Adrenal gland (tissue), 19 donors: Measurements from ENCODE around the gene PDLIM4. TPM values are rescaled to one million over a fixed set of nuclear protein-coding genes. Genes with fewer than 3 reads are reported as not detected.

ENCODE experiments used
- DNase-seq, 7 donors: peaks; one replicate each; pipeline ENCODE4 v3.0.0-alpha.2; 2019 to 2020
- H3K27ac ChIP-seq, 5 donors: fragments of 200-600 bp; sonication (generic) in 4 of 5; 1 replicate in 3 of 5; 2 replicates in 2 of 5; pipeline versions ENCODE4 v1.5.1 to v1.8.0; 2016 to 2020; ENCODE audit warnings: mild to moderate bottlenecking in 1 of 5
- H3K27me3 ChIP-seq: fragments of 200-600 bp; 2 replicates; pipeline ENCODE4 v1.8.0; 2021
- H3K36me3 ChIP-seq, 2 donors: fragments of 200-600 bp; replicated peaks in 1 of 2; 1 replicate in 1 of 2; 2 replicates in 1 of 2; pipeline versions ENCODE4 v1.5.1 to v1.8.0; 2018 to 2022
- H3K4me1 ChIP-seq, 2 donors: fragments of 200-600 bp; replicated peaks in 1 of 2; 1 replicate in 1 of 2; 2 replicates in 1 of 2; pipeline versions ENCODE4 v1.5.1 to v1.8.0; 2018 to 2021
- H3K4me3 ChIP-seq, 4 donors: fragments of 200-600 bp; sonication (generic) in 3 of 4; one replicate each; pipeline ENCODE4 v1.5.1; 2016 to 2018
- H3K9me3 ChIP-seq, 3 donors: fragments of 200-600 bp; sonication (generic) in 1 of 3; replicated peaks in 1 of 3; 1 replicate in 2 of 3; 2 replicates in 1 of 3; pipeline versions ENCODE4 v1.5.1 to v1.8.0; 2016 to 2021
- POLR2A ChIP-seq, 2 donors: fragments of 450-650 bp; IDR thresholded peaks; one replicate each; pipeline ENCODE4 v1.6.1; 2017; ENCODE audit warnings: antibody characterized with exemption in 2 of 2, mild to moderate bottlenecking in 2 of 2, moderate library complexity in 1 of 2
- WGBS, 4 donors: extraction: QIAGEN DNeasy Blood & Tissue Kit in 2 of 4; methylation state at CpG; one replicate each; pipeline versions ENCODE4 v1.1.5 to v1.1.7; 2013 to 2017; 5-methylcytosine and 5-hydroxymethylcytosine counted together
- intact Hi-C, 2 donors: fragments of 100-400 bp; cut with DNase I; formaldehyde crosslinking; loops; one replicate each; pipeline versions ENCODE4 v1.14.1 to v1.15.0; 2022 to 2023
- long read RNA-seq, 10 donors: library from polyadenylated mRNA in 3 of 10; unstranded in 2 of 10; stranded (forward) in 1 of 10; transcript quantifications; one replicate each; pipeline ENCODE4 v2.0.0 and lab custom pipeline, GENCODE V29; 2021 to 2026
- polyA plus RNA-seq, 3 donors: library from polyadenylated mRNA; stranded (reverse); fragments of 200-250 nt in 2 of 3; fragments of 350-450 nt in 1 of 3; fragmentation: Illumina TruSeq in 1 of 3; extraction: RNeasy Lipid Tissue Mini Kit (QIAGEN cat#74804) in 1 of 3; gene quantifications; one replicate each; pipeline ENCODE4 v1.2.3, GENCODE V29; 2013 to 2014
- total RNA-seq, 9 donors: library from RNA; depleted of rRNA in 4 of 9; stranded (reverse); fragments of >200 nt in 4 of 9; fragments of 120-200 nt in 1 of 9; fragmentation: NEBNext Ultra II Directional in 1 of 9; extraction: Animal tissue kit (Norgen Biotek cat#: 25700) in 1 of 9; gene quantifications; one replicate each; pipeline versions ENCODE4 v1.1.0 to v1.2.4, GENCODE V29; 2013 to 2023
- TF ChIP-seq, protein P1 (sequence below), 6 experiments: fragments of 450-650 bp in 4 of 6; fragments of 200-600 bp in 2 of 6; sonication (generic) in 1 of 6; IDR thresholded peaks; 1 replicate in 5 of 6; 2 replicates in 1 of 6; pipeline versions ENCODE4 v1.5.1 to v1.8.0; 2016 to 2021; ENCODE audit warnings: antibody characterized with exemption in 6 of 6, mild to moderate bottlenecking in 2 of 6, moderate library complexity in 1 of 6
- donor health status: healthy with polysubstance abuse.
- donor health status: Bipolar disorder and iron deficiency.
- donor health status: DM: yes; HTN: yes; CAD: no.
- donor health status: DM: no; HTN: no; CAD: no.
- donor health status: DM: no; HTN: no; CAD: no.
- donor health status: DM: yes; HTN: yes; CAD: no.

Gene PDLIM4, protein sequence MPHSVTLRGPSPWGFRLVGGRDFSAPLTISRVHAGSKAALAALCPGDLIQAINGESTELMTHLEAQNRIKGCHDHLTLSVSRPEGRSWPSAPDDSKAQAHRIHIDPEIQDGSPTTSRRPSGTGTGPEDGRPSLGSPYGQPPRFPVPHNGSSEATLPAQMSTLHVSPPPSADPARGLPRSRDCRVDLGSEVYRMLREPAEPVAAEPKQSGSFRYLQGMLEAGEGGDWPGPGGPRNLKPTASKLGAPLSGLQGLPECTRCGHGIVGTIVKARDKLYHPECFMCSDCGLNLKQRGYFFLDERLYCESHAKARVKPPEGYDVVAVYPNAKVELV
- 10 to 100 TPM in 1 of 9 donors, 1 to 10 TPM in 7, under 1 TPM in 1; 0.87 to 11.7 (median 3.6) TPM for total RNA-seq
- polyA plus RNA-seq, result 10 to 100 TPM in 2 of 3 donors, 1 to 10 TPM in 1; 2.8 to 20.2 (median 14.3) TPM
- long read RNA-seq, donor 1, result 0 reads
- long read RNA-seq, donor 2, result 0 reads
- long read RNA-seq, donor 3, partial matches to known transcripts, result 0 of 3 reads
- long read RNA-seq, donor 3, other reads (novel, unspliced or antisense), result 0 of 3 reads
- long read RNA-seq, donor 4, partial matches to known transcripts, result 0 of 4 reads
- long read RNA-seq, donor 4, other reads (novel, unspliced or antisense), result 0 of 4 reads
- long read RNA-seq, donor 5, transcript PDLIM4-201 (7 exons, 2,282 nt), result major isoform, 6 of 6 reads
- long read RNA-seq, donor 5, partial matches to known transcripts, result 0 of 6 reads
- long read RNA-seq, donor 5, other reads (novel, unspliced or antisense), result 0 of 6 reads
- long read RNA-seq, donor 6, transcript PDLIM4-201 (7 exons, 2,282 nt), result major isoform, 13 of 17 reads
- long read RNA-seq, donor 6, partial matches to known transcripts, result 3 of 17 reads
- long read RNA-seq, donor 6, other reads (novel, unspliced or antisense), result 1 of 17 reads
- long read RNA-seq, donor 7, partial matches to known transcripts, result 0 of 1 reads
- long read RNA-seq, donor 7, other reads (novel, unspliced or antisense), result 0 of 1 reads
- long read RNA-seq, donor 8, partial matches to known transcripts, result 0 of 1 reads
- long read RNA-seq, donor 8, other reads (novel, unspliced or antisense), result 0 of 1 reads
- long read RNA-seq, donor 9, result 0 reads
- long read RNA-seq, donor 10, result 0 reads

DNA sequence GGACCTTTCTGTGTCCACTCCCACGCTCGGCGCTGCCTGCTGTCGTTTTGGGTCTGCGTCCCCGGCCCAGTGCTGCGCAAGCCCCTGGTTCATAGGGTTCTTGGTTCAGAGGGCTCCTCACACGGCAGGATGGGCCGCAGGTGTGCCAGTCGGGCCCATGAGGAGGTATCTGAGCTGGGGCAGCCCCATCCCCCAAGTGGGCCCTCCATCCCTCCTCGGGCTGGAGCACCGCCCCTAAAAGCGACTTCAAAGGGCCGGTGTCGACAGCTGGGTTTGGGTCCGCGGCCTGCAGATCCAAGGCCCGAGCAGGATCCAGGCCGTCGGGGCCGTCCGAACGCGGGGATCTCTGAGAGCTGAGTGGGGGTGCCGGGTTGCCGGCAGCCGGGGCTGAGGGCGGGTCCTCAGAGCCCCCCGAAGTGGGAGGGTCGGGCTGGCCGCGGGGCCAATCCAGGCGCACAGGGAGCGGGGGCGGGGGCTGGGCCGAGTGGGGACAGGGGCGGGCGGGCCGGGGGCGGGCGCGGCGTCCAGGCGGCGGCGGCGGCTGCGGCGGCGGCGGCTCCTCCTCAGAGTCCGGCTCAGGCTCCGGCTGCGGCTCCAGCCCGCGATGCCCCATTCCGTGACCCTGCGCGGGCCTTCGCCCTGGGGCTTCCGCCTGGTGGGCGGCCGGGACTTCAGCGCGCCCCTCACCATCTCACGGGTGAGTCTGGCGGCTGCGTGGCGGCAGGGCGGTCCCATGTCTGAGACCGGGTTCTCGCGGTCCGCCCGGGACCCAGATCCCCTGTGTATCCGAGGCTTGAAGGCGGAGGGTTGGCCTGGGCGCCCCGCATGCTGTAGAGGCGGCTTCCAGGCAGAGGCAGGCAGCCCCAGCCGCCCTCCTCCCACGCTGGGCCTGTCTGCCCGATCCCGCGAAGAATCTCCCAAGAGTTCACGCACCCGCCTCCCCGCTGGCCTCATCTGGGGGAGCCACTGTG lies at the start of gene PDLIM4:
Gene PDLIM4, plus strand, starts transcription at position 566 of the 971 bp plus-strand sequence. Its CDS starts 39 bp downstream, at position 605.
- 26 to 67% (median 40%) methylated on average over 18 to 85 of the region's 88 CpGs for WGBS, 4 donors
- Histone ChIP-seq H3K27me3 (no peaks in the 10 kb centered on the region), H3K4me1 (peaks cover 0 to 16% of the 10 kb centered on the region in 2 donors), H3K36me3 (no peaks in the 10 kb centered on the region), H3K9me3 (no peaks in the 10 kb centered on the region), H3K4me3 (peak within 1 kb of the TSS in 2 of 4 donors; percentile 20 to 52), H3K27ac (peak within 1 kb of the TSS in 3 of 5 donors; percentile 55 to 87 (median 87))
- intact Hi-C loops, result no loop called here
- TF ChIP-seq POLR2A (IDR thresholded peaks at IDR 0.05), result peak in 1 of 2 donors; percentile 11
- TF ChIP-seq, protein P1, sequence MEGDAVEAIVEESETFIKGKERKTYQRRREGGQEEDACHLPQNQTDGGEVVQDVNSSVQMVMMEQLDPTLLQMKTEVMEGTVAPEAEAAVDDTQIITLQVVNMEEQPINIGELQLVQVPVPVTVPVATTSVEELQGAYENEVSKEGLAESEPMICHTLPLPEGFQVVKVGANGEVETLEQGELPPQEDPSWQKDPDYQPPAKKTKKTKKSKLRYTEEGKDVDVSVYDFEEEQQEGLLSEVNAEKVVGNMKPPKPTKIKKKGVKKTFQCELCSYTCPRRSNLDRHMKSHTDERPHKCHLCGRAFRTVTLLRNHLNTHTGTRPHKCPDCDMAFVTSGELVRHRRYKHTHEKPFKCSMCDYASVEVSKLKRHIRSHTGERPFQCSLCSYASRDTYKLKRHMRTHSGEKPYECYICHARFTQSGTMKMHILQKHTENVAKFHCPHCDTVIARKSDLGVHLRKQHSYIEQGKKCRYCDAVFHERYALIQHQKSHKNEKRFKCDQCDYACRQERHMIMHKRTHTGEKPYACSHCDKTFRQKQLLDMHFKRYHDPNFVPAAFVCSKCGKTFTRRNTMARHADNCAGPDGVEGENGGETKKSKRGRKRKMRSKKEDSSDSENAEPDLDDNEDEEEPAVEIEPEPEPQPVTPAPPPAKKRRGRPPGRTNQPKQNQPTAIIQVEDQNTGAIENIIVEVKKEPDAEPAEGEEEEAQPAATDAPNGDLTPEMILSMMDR (IDR thresholded peaks at IDR 0.05), result no peak
- peak in 5 of 7 donors; percentile 5 to 59 (median 27) for DNase-seq

DNA sequence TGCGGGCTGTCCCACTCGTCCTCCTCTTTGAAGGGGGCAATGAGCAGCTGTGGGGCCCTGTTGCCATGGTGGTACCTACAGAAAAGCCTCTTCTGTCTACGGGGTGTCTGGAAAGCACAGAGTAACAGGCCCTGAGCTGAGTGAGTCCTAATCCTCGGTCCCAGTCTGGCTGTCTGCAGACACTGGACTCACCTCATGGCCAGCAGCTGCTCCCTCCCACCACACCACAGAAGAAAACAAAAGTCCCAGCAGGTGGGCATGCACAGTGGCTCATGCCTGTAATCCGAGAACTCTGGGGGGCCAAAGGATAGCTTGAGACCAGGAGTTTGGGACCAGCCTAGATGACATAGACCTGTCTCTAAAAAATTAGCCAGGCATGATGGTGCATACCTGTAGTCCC lies 49.7 kb upstream of the PDLIM4 start:
- no peak for TF ChIP-seq POLR2A (IDR thresholded peaks at IDR 0.05)
- TF ChIP-seq, protein P1 (IDR thresholded peaks at IDR 0.05), result no peak
- DNase-seq, result peak in 2 of 7 donors; percentile 6 to 25
- H3K27me3 ChIP-seq, result no peaks in the 10 kb centered on the region
- WGBS, 4 donors, result 84 to 96% (median 89%) methylated on average over 3 to 5 of the region's 5 CpGs
- no peaks in the 10 kb centered on the region for H3K4me1 ChIP-seq
- H3K9me3 ChIP-seq, result no peaks in the 10 kb centered on the region
- no peak overlapping the region for H3K27ac ChIP-seq
- intact Hi-C loops, result no loop called here
- H3K4me3 ChIP-seq, result no peak overlapping the region
- H3K36me3 ChIP-seq, result peaks cover 0 to 24% of the 10 kb centered on the region in 2 donors

DNA sequence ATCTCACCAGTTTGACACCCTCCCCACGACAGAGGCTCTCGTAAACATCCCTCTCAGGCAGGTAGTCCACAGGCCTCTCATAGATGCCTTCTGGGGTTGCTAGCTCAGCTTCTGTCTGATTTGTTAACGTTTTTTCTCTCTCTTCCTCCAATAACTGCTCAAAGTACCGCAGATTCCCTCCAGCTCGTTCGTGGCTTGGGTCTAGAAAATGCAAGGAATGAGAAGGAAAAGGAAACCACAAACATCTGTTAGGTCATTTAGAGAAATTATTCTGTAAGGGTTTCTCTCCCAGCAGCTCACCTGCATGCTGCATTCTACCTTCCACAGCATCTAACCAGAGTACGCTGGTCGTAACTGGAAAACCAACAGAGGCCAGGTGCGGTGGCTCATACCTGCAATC lies 48.4 kb upstream of the PDLIM4 start:
- Histone ChIP-seq H3K9me3 (no peaks in the 10 kb centered on the region), H3K4me1 (no peaks in the 10 kb centered on the region), H3K36me3 (peaks cover 0 to 29% of the 10 kb centered on the region in 2 donors), H3K4me3 (no peak overlapping the region), H3K27me3 (no peaks in the 10 kb centered on the region), H3K27ac (no peak overlapping the region)
- no peak for TF ChIP-seq POLR2A (IDR thresholded peaks at IDR 0.05)
- TF ChIP-seq, protein P1 (IDR thresholded peaks at IDR 0.05), result no peak
- intact Hi-C loops, result no loop called here
- DNase-seq, result peak in 1 of 7 donors; percentile 45
- 76 to 88% (median 80%) methylated on average over 9 of the region's 9 CpGs for WGBS, 4 donors
